DMS53 treated with DMSO at 0.1 percent for 48 hours (cell line): ENCODE measurements around the gene MED16.

Source experiments
- DNase-seq: peaks from one replicate; lab custom pipeline; 2025; ENCODE audit not compliant: unreplicated experiment; lab: John Stamatoyannopoulos, UW

MED16 gene

GRCh38 chr19:911197-912033 lies 18.4 kb upstream of the MED16 start:
- DNase-seq = no peak

- DNase-seq = no peak
These were observed 14.3 kb upstream of the MED16 start for GRCh38 chr19:907183-907853.

DNA sequence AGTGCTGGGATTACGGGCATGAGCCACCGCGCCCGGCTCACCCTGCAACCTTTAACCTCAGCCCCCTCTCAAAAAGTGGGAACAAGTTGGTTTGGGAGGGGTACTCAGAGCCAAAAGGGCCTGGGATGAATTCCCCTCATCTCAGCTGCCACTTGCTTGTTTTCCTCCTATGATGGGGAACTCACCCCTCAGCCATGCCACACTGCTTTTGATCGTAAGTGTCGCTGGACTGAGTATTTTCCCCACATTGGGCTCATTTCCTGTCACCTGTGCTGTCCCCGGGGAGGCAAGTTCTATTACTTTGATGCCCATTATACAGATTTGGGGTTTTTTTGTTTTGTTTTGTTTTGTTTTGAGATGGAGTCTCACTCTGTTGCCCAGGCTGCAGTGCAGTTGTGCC lies 13.5 kb upstream of the MED16 start:
- no peak for DNase-seq

- no peak for DNase-seq
These were observed 11.6 kb upstream of the MED16 start for GRCh38 chr19:904545-904944.

DNA sequence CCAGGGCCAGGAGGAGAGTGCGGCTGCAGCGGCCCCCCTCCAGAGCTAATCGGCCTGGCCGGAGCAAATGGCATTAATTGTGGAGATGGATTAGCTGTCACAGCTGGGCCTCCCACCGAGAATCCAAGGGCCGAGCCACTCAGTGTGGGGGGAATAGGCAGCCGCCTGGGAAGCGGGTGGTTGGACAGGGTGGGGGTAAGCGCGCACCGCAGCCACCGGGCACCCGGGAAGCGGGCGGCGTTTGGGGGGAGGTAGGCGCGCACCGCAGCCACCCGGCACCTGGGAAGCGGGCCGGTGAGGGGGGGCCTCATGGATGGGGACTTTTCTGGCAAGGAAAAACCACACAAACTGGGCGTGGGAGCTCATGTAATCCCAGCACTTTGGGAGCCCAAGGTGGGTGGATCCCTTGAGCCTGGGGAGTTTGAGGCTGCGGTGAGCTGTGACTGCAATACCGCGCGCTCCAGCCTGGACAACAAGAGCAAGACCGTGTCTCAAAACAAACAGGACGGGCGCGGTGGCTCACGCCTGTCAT lies 10.3 kb upstream of the MED16 start:
- DNase-seq = no peak

- DNase-seq = no peak
These were observed 9.6 kb upstream of the MED16 start for GRCh38 chr19:902446-903226.

GRCh38 chr19:902093-902370 lies 9.0 kb upstream of the MED16 start:
- no peak for DNase-seq

- no peak for DNase-seq
These were observed 8.5 kb upstream of the MED16 start for GRCh38 chr19:901216-902092.

DNA sequence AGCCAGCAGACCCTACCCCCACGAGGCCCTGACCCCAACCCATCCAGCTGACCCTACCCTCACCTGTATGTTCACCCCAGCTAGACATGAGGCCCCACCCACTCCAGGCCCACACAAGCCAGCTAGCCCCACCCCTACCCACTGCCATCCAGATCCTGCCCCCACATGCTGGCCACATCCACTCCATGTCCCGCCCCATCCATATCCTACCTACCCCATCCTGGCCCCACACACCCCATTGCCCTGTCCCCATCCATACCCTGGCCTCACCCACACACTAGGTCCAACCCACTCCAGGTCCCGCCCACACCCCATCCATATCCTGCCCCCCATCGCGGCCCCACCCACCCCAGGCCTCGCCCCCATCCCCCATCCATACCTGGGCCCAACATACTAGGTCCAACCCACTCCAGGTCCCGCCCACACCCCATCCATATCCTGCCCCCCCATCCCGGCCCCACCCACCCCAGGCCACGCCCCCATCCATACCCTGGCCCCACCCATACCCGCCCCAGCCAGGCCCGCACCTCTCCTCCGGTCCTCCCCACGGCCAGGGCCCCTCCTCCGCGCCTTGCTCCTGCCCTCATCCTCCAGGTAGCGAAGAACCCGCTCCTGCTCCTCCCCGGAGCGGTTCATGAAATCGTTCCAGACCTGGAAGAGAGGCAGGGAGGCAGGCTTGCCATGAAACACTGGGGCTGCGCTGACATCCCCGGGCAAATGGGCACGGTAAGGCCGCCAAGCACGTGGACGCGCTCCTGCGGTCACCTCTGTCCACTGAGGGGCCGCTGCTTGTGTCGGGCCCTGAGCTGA lies 7.5 kb upstream of the MED16 start:
- no peak for DNase-seq

DNA sequence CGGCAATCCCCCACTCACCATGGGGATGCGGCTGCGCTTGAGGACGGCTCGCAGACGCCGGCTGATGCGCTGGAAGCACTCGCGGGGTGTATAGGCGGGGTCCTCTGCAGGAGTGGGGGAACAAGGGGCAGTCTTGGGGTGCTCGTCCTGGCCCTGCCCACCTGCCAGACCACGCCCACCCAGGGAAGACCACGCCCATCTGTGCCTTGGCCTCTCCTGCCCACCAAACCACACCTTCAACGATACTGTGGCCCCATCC lies 7.0 kb upstream of the MED16 start:
- no peak for DNase-seq

GRCh38 chr19:899336-900042 lies 6.5 kb upstream of the MED16 start:
- no peak for DNase-seq

DNA sequence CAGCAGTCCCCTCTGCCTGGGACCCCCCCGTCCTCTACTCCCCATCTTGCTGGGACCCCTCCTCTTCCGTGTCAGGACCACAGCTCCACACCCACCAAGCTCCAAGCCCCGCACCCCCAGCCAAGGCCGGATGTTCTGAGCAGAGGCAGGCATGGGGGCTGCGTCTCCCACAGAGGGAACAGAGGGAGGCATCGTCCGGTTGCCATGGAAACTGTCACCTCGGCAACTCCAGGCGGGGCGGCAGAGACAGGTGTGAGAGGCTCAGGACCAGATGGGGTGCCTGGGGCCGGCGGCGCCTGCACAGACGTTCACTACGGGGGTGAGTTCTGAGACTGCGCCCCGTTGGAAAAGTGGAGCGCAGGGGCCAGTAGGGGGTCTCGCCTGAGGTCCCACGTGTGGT lies 5.7 kb upstream of the MED16 start:
- no peak for DNase-seq

DNA sequence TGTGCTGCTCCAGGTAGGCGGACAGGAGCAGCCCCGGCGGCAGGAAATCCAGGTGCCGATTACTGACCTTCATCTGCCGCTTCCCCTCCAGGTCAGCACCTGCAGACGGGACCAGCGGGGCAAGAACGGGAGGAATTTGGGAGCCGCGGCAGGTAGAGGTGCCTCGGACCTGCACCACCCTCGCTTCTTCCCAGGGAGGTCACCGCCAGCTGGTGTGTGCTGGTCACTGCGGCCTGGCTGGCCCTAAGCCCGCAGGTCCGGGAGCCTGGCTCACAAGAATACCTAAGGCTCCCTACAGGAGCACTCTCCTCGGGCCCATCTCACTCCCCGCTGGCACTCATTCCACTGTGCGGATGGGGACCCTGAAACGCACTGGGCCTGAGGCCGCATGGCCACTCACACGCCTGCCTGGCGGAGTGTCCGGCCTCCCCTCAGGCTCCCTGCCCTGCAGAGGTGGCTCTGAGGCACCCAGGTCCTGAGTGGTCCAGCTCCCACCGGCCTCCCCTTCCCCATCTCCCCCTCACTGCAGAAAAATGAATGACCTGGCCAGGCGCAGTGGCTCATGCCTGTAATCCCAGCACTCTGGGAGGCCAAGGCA lies 4.6 kb upstream of the MED16 start:
- no peak for DNase-seq

GRCh38 chr19:896999-897398 lies 4.0 kb upstream of the MED16 start:
- no peak for DNase-seq

DNA sequence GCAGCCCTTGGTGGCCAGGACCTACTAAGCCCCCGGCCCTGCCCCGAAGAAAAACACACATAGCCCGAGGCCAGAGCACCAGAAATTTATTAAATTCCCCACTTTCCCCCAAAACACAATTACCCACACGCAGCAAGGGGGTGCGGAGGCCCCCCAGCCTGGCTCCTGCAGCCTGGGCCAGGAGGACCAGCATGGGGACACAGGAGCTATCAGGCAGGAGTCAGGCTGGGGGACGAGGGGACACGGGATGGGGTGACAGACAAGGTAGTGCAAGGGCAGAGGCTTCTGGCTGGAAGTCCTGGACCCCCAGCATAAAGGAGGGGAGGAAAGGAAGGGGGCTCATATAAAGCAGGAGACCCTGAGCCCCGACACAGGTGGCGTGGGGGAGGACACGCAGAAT lies 3.4 kb upstream of the MED16 start:
- no peak for DNase-seq

- no peak for DNase-seq
These were observed 619 bp downstream of the MED16 start for GRCh38 chr19:892243-892893.

GRCh38 chr19:891421-892200 lies 1.4 kb downstream of the MED16 start:
- peak; percentile 57 for DNase-seq

DNA sequence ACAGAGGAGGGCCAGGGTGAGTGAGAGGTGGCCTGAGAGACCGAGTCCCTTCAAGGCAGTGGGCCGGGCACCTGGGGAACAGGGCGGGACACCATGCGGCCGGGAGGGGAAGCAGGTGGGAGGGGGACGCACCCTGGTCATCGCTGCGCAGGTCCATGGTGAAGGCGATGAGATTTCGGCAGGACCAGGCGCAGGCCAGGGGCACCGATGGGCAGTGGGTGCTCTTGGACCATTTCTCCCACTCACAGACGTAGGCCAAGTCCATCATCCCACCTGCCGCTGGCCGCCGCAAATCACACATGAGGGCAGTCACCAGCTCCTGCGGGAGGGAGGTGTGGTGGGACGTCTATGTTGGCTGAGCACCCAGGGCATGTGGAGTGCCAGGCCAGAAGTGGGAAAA lies 2.2 kb downstream of the MED16 start:
- DNase-seq = no peak
